IMR-90 (cell line): ENCODE data around the gene PCGF2. TPM values are rescaled to one million over a fixed set of nuclear protein-coding genes. Genes with fewer than 3 reads are reported as not detected.

Source experiments
- ATAC-seq: fragments of 200-7000 bp; cut with Tn5 transposase; 2 replicates; pipeline ENCODE4 v1.9.1; 2020; ENCODE audit warnings: low read depth, mild to moderate bottlenecking, moderate library complexity
- BruUV-seq: library from RNA; stranded (reverse); fragments of 400-500 nt; replicated peaks from 2 replicates; lab custom pipeline; 2021; lab: Mats Ljungman, UMichigan
- CTCF ChIA-PET: fragments of 300-600 bp; formaldehyde crosslinking; extraction: SDS; loops from one replicate; lab custom pipeline; 2021; ENCODE audit warnings: antibody characterized with exemption; lab: Yijun Ruan, JAX
- POLR2A ChIA-PET: fragments of 300-600 bp; sonication (Branson Sonifier 250); formaldehyde crosslinking; loops from one replicate; lab custom pipeline; 2022; ENCODE audit warnings: antibody characterized with exemption; ENCODE audit not compliant: unreplicated experiment; lab: Charles Lee
- DNase-seq: peaks from one replicate; pipeline ENCODE4 v3.0.0; 2013
- H2AFZ ChIP-seq: replicated peaks from 2 replicates; pipeline ENCODE3; 2013; ENCODE audit warnings: low read length, mild to moderate bottlenecking; ENCODE audit not compliant: poor library complexity
- H2AK5ac ChIP-seq: 2 replicates; pipeline ENCODE4 v1.6.1; 2013; ENCODE audit warnings: low read depth, low read length, inconsistent platforms
- H2AK9ac ChIP-seq: replicated peaks from 2 replicates; pipeline ENCODE3; 2013; ENCODE audit warnings: mild to moderate bottlenecking, low read depth, low read length, moderate library complexity; ENCODE audit not compliant: poor library complexity
- H2BK120ac ChIP-seq: 2 replicates; pipeline ENCODE4 v1.6.1; 2013; ENCODE audit warnings: low read depth, low read length, inconsistent platforms
- H2BK15ac ChIP-seq: 3 replicates; pipeline ENCODE4 v1.6.1; 2013; ENCODE audit warnings: low read depth, low read length, inconsistent platforms
- H2BK20ac ChIP-seq: 2 replicates; pipeline ENCODE4 v1.6.1; 2013; ENCODE audit warnings: low read depth, mild to moderate bottlenecking, inconsistent platforms, low read length, moderate library complexity
- H2BK5ac ChIP-seq: 2 replicates; pipeline ENCODE4 v1.6.1; 2013; ENCODE audit warnings: mild to moderate bottlenecking, low read depth, low read length, inconsistent platforms; ENCODE audit not compliant: poor library complexity, severe bottlenecking
- H3K14ac ChIP-seq: replicated peaks from 2 replicates; pipeline ENCODE4 v1.6.1; 2013; ENCODE audit warnings: low read depth, low read length, inconsistent platforms
- H3K18ac ChIP-seq: 2 replicates; pipeline ENCODE4 v1.6.1; 2013; ENCODE audit warnings: low read depth, low read length, control low read depth
- H3K23ac ChIP-seq: 2 replicates; pipeline ENCODE4 v1.6.1; 2013; ENCODE audit warnings: low read depth, low read length, inconsistent platforms
- H3K27ac ChIP-seq: 2 replicates; pipeline ENCODE4 v1.5.1; 2013; ENCODE audit warnings: mild to moderate bottlenecking, control low read depth, low read length; ENCODE audit not compliant: insufficient read depth
- H3K27me3 ChIP-seq: 2 replicates; pipeline ENCODE4 v1.6.1; 2013; ENCODE audit warnings: low read length; ENCODE audit not compliant: control insufficient read depth, insufficient read depth
- H3K36me3 ChIP-seq: 2 replicates; pipeline ENCODE4 v1.6.1; 2013; ENCODE audit warnings: low read length, mixed read lengths; ENCODE audit not compliant: control insufficient read depth, insufficient read depth
- H3K4ac ChIP-seq: 2 replicates; pipeline ENCODE4 v1.6.1; 2013; ENCODE audit warnings: low read depth, low read length, inconsistent platforms
- H3K4me1 ChIP-seq: 2 replicates; pipeline ENCODE4 v1.6.1; 2013; ENCODE audit warnings: low read length, mixed read lengths; ENCODE audit not compliant: control insufficient read depth, insufficient read depth
- H3K4me2 ChIP-seq: 2 replicates; pipeline ENCODE4 v1.6.1; 2013; ENCODE audit warnings: low read depth, mild to moderate bottlenecking, control low read depth, low read length, moderate library complexity
- H3K4me3 ChIP-seq: 2 replicates; pipeline ENCODE4 v1.5.1; 2013; ENCODE audit warnings: low read depth, mild to moderate bottlenecking, control low read depth, low read length, moderate library complexity; ENCODE audit not compliant: insufficient read depth
- H3K56ac ChIP-seq: 2 replicates; pipeline ENCODE4 v1.6.1; 2013; ENCODE audit warnings: low read length, inconsistent platforms; ENCODE audit not compliant: insufficient read depth; ENCODE audit errors: extremely low read depth
- H3K79me1 ChIP-seq, 2 experiments: 2 replicates each; pipeline ENCODE4 v1.6.1; 2013; ENCODE audit warnings: low read length in 2 of 2, inconsistent platforms in 1 of 2, low read depth in 1 of 2
- H3K9ac ChIP-seq: 2 replicates; pipeline ENCODE4 v1.6.1; 2013; ENCODE audit warnings: low read depth, low read length, control low read depth
- H3K9me1 ChIP-seq: 2 replicates; pipeline ENCODE4 v1.6.1; 2013; ENCODE audit warnings: low read length, inconsistent platforms; ENCODE audit not compliant: insufficient read depth
- H3K9me3 ChIP-seq: 2 replicates; pipeline ENCODE4 v1.6.1; 2013; ENCODE audit warnings: low read length; ENCODE audit not compliant: control insufficient read depth, insufficient read depth
- H4K20me1 ChIP-seq: 2 replicates; pipeline ENCODE4 v1.6.1; 2013; ENCODE audit warnings: low read length, inconsistent platforms; ENCODE audit not compliant: insufficient read depth
- H4K5ac ChIP-seq: 2 replicates; pipeline ENCODE4 v1.6.1; 2013; ENCODE audit warnings: mild to moderate bottlenecking, low read depth, low read length, control low read depth
- H4K8ac ChIP-seq, 2 experiments: 2 replicates each; pipeline ENCODE4 v1.6.1; 2013; ENCODE audit warnings: low read depth in 2 of 2, low read length in 2 of 2, control low read depth in 1 of 2, inconsistent platforms in 1 of 2
- H4K91ac ChIP-seq: 2 replicates; pipeline ENCODE4 v1.6.1; 2013; ENCODE audit warnings: low read depth, low read length, inconsistent platforms; ENCODE audit not compliant: insufficient read depth
- CEBPB ChIP-seq: IDR thresholded peaks from 2 replicates; pipeline ENCODE4 v1.6.1; 2012; ENCODE audit warnings: low read depth, low read length, improper control_type of control experiment
- MXI1 ChIP-seq: IDR thresholded peaks from 2 replicates; pipeline ENCODE4 v1.6.1; 2012; ENCODE audit warnings: low read depth, mild to moderate bottlenecking, low read length, moderate library complexity, borderline replicate concordance
- POLR2A ChIP-seq: IDR thresholded peaks from 2 replicates; pipeline ENCODE4 v1.6.1; 2012; ENCODE audit warnings: mild to moderate bottlenecking, low read depth, low read length
- RAD21 ChIP-seq: IDR thresholded peaks from 2 replicates; pipeline ENCODE4 v1.6.1; 2012; ENCODE audit warnings: low read length, improper control_type of control experiment
- RCOR1 ChIP-seq: IDR thresholded peaks from 2 replicates; pipeline ENCODE4 v1.6.1; 2012; ENCODE audit warnings: mild to moderate bottlenecking, low read length, improper control_type of control experiment; ENCODE audit not compliant: insufficient replicate concordance
- RFX5 ChIP-seq: IDR thresholded peaks from 2 replicates; pipeline ENCODE4 v1.8.0; 2012; ENCODE audit warnings: low read depth, mild to moderate bottlenecking, low read length, moderate library complexity
- SMC3 ChIP-seq: fragments of 150-350 bp; IDR thresholded peaks from 2 replicates; pipeline ENCODE4 v1.6.1; 2016; ENCODE audit warnings: low read depth, mild to moderate bottlenecking, antibody characterized with exemption, low read length, moderate library complexity
- WGBS, 2 experiments: methylation state at CpG; one replicate each; pipeline versions ENCODE4 v1.1.5 to v1.1.7; 2013; ENCODE audit warnings: missing lambda C conversion rate in 2 of 2; ENCODE audit not compliant: insufficient read length in 1 of 2; ENCODE audit errors: extremely low coverage in 2 of 2; 5-methylcytosine and 5-hydroxymethylcytosine counted together
- dilution Hi-C: fragments of 300-500 bp; cut with HindIII; formaldehyde crosslinking; loops from one replicate; pipeline ENCODE4 v1.14.3; 2018; ENCODE audit warnings: low sequenced_read_pairs; ENCODE audit not compliant: unreplicated experiment
- in situ Hi-C: fragments of 300-500 bp; cut with MboI; formaldehyde crosslinking; loops from 3 replicates; pipeline ENCODE4 v1.14.3; 2019; ENCODE audit warnings: low sequenced_read_pairs, inconsistent platforms, mixed read lengths
- intact Hi-C: fragments of 100-400 bp; cut with micrococcal nuclease; formaldehyde crosslinking; loops from 2 replicates; pipeline ENCODE4 v1.10.0; 2022
- polyA plus RNA-seq, 3 experiments: library from polyadenylated mRNA; depleted of rRNA; stranded (reverse); fragments of >200 nt; gene quantifications; 2 replicates each; pipeline ENCODE4 v1.2.3, GENCODE V29; 2012; ENCODE audit warnings: low replicate concordance in 1 of 3
- total RNA-seq: library from RNA; depleted of rRNA; stranded (reverse); fragments of >200 nt; gene quantifications from 2 replicates; pipeline ENCODE4 v1.2.3, GENCODE V29; 2012
- TF ChIP-seq, protein P1 (sequence below): conservative IDR thresholded peaks from 2 replicates; pipeline ENCODE4 v1.5.1; 2012; ENCODE audit warnings: mild to moderate bottlenecking, low read depth, low read length, improper control_type of control experiment

Gene PCGF2
- total and polyA plus RNA-seq, 2 of the 4 experiments (the other 2 are of a cell fraction): 1.1 to 18.2 TPM

DNA sequence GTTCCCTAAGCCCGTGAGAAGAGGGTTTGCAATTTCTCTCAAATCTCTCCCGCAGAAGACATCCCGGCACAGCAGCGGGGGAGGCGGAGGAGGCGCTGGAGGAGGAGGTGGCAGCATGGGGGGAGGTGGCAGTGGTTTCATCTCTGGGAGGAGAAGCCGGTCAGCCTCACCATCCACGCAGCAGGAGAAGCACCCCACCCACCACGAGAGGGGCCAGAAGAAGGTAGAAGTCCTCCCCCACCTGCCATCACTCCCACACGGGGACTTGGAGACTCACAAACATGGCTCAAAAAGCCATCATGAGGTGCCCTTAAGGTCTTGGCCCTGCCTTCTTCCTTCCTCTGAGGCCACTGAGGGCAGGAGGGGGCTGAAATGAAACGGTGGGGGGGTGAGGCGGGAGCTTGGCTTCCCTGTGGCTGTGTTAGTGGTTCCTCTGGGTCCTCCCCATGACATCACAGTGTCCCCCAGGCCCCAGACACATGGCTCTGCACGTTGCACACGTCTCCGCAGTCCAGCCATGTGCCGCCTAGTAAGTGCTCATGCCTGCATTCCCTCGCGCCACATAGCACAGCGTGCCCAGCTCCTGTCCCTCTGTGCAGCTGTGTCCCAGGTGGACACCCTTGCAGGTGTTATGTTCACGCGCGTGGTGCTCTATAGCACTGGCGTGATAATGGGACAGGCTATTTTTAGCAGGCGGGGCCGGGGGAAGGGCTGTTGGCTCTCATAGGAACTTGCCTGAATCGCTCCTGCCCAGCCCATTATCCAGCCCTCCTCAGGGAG lies 36.2 kb downstream of the PCGF2 start:
- Histone ChIP-seq H2AK9ac (no peak overlapping the region), H3K4ac (no peak overlapping the region), H2AFZ (no peak overlapping the region), H3K56ac (no peak overlapping the region), H3K14ac (no peak overlapping the region), H2AK5ac (no peak overlapping the region), H2BK120ac (no peak overlapping the region), H2BK20ac (no peak overlapping the region), H3K9me1 (no peaks in the 10 kb centered on the region; the same call in 1 of the 2 replicates), H2BK15ac (no peak overlapping the region), H4K20me1 (peaks cover 17% of the 10 kb centered on the region; the same call in 1 of the 2 replicates), H4K8ac (no peak overlapping the region), H3K4me1 (no peaks in the 10 kb centered on the region), H4K91ac (no peak overlapping the region), H3K27ac (no peak overlapping the region), H3K27me3 (no peaks in the 10 kb centered on the region), H3K9ac (no peak overlapping the region), H3K4me2 (no peak overlapping the region), H3K36me3 (peaks cover 66% of the 10 kb centered on the region), H3K18ac (no peak overlapping the region), H3K4me3 (no peak overlapping the region), H3K79me1 (peaks cover 12 to 32% of the 10 kb centered on the region in 2 experiments; a peak in 3 of 4 replicates), H4K5ac (no peak overlapping the region), H2BK5ac (no peak overlapping the region), H3K23ac (no peak overlapping the region), H3K9me3 (no peaks in the 10 kb centered on the region)
- intact Hi-C loops (no loop called here), in situ Hi-C loops (no loop called here), dilution Hi-C loops (no loop called here)
- ChIA-PET CTCF (no interaction called here), POLR2A (no interaction called here)
- ATAC-seq: no peak
- TF ChIP-seq SMC3: no peak
- no peak for TF ChIP-seq RAD21
- TF ChIP-seq MXI1: no peak
- no peak for TF ChIP-seq RCOR1
- TF ChIP-seq POLR2A: no peak
- TF ChIP-seq, protein P1, sequence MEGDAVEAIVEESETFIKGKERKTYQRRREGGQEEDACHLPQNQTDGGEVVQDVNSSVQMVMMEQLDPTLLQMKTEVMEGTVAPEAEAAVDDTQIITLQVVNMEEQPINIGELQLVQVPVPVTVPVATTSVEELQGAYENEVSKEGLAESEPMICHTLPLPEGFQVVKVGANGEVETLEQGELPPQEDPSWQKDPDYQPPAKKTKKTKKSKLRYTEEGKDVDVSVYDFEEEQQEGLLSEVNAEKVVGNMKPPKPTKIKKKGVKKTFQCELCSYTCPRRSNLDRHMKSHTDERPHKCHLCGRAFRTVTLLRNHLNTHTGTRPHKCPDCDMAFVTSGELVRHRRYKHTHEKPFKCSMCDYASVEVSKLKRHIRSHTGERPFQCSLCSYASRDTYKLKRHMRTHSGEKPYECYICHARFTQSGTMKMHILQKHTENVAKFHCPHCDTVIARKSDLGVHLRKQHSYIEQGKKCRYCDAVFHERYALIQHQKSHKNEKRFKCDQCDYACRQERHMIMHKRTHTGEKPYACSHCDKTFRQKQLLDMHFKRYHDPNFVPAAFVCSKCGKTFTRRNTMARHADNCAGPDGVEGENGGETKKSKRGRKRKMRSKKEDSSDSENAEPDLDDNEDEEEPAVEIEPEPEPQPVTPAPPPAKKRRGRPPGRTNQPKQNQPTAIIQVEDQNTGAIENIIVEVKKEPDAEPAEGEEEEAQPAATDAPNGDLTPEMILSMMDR: no peak
- no peak for TF ChIP-seq RFX5
- no peak for TF ChIP-seq CEBPB
- BruUV-seq: no TSS peak
- DNase-seq: no peak
- 87% methylated on average over 12 of the region's 26 CpGs; no CpG with 5 or more reads in 1 of the 2 experiments for WGBS, 2 experiments
